OCI-LY1 (cell line): ENCODE data around the gene IVL.

Source experiments
- H2AFZ ChIP-seq: fragments of 200-600 bp; sonication (generic), shearing (Covaris generic); 2 replicates; pipeline ENCODE4 v1.6.0; 2014; ENCODE audit warnings: antibody characterized with exemption, mild to moderate bottlenecking, low read length
- H3F3A ChIP-seq: fragments of 200-600 bp; sonication (generic), shearing (Covaris generic); 2 replicates; pipeline ENCODE4 v1.6.0; 2014; ENCODE audit warnings: mild to moderate bottlenecking, antibody characterized with exemption, low read length, moderate library complexity; ENCODE audit not compliant: insufficient read depth
- H3K27ac ChIP-seq: fragments of 200-600 bp; sonication (generic); 2 replicates; pipeline ENCODE4 v1.5.1; 2014; ENCODE audit warnings: low read length, mixed run types, mild to moderate bottlenecking, low read depth; ENCODE audit not compliant: poor library complexity, severe bottlenecking
- H3K27me3 ChIP-seq: fragments of 200-600 bp; sonication (generic); 2 replicates; pipeline ENCODE4 v1.6.0; 2014; ENCODE audit warnings: antibody characterized with exemption, mild to moderate bottlenecking, low read length, moderate library complexity; ENCODE audit not compliant: insufficient read depth
- H3K36me3 ChIP-seq: fragments of 200-600 bp; sonication (generic); 2 replicates; pipeline ENCODE4 v1.6.1; 2014; ENCODE audit warnings: mild to moderate bottlenecking, antibody characterized with exemption, low read length, moderate library complexity, mixed read lengths; ENCODE audit not compliant: insufficient read depth
- H3K4me1 ChIP-seq: fragments of 200-600 bp; sonication (generic); 2 replicates; pipeline ENCODE4 v1.5.1; 2014; ENCODE audit warnings: mild to moderate bottlenecking, low read length, moderate library complexity; ENCODE audit not compliant: insufficient read depth, severe bottlenecking
- H3K4me2 ChIP-seq: fragments of 200-600 bp; sonication (generic), shearing (Covaris generic); 2 replicates; pipeline ENCODE4 v1.6.1; 2014; ENCODE audit warnings: low read length
- H3K4me3 ChIP-seq: fragments of 200-600 bp; sonication (generic); 2 replicates; pipeline ENCODE4 v1.5.1; 2014; ENCODE audit warnings: low read length, low read depth, mild to moderate bottlenecking, mixed read lengths; ENCODE audit not compliant: poor library complexity, severe bottlenecking
- H3K79me2 ChIP-seq: fragments of 200-600 bp; shearing (Covaris generic); 2 replicates; pipeline ENCODE4 v1.6.1; 2016; ENCODE audit warnings: mixed run types, low read length, mixed read lengths; ENCODE audit not compliant: insufficient read depth
- H3K9ac ChIP-seq: fragments of 200-600 bp; sonication (generic), shearing (Covaris generic); 2 replicates; pipeline ENCODE4 v1.6.1; 2014; ENCODE audit warnings: mild to moderate bottlenecking, low read length, mixed read lengths
- H3K9me2 ChIP-seq: fragments of 200-600 bp; sonication (generic), shearing (Covaris generic); 2 replicates; pipeline ENCODE4 v1.6.1; 2014; ENCODE audit warnings: low read depth, mild to moderate bottlenecking, low read length, mixed read lengths
- H3K9me3 ChIP-seq: fragments of 200-600 bp; shearing (Covaris generic); 2 replicates; pipeline ENCODE4 v1.6.1; 2014; ENCODE audit warnings: low read length, mixed read lengths
- H4K20me1 ChIP-seq: fragments of 200-600 bp; sonication (generic), shearing (Covaris generic); 2 replicates; pipeline ENCODE4 v1.6.0; 2016; ENCODE audit warnings: mild to moderate bottlenecking, low read length; ENCODE audit not compliant: insufficient read depth
- CTCF ChIP-seq: fragments of 200-600 bp; sonication (generic), shearing (Covaris generic); IDR thresholded peaks from 2 replicates; pipeline ENCODE4 v1.5.1; 2017; ENCODE audit warnings: mild to moderate bottlenecking, antibody characterized with exemption, low read length, moderate library complexity, mixed read lengths
- EZH2 ChIP-seq: fragments of 200-600 bp; sonication (generic), shearing (Covaris generic); IDR thresholded peaks from 2 replicates; pipeline ENCODE4 v1.8.0; 2017; ENCODE audit warnings: borderline replicate concordance, mixed run types, mild to moderate bottlenecking, antibody characterized with exemption, low read length, moderate library complexity, mixed read lengths

Gene IVL

GRCh38 chr1:152951711-152952110 is 43.4 kb downstream of the IVL start:
- Histone ChIP-seq H3K9me3 (no peaks in the 10 kb centered on the region), H3F3A (no peaks in the 10 kb centered on the region), H3K4me2 (no peak overlapping the region), H2AFZ (no peak overlapping the region), H3K9ac (no peak overlapping the region), H3K79me2 (no peaks in the 10 kb centered on the region), H4K20me1 (no peaks in the 10 kb centered on the region), H3K9me2 (no peaks in the 10 kb centered on the region), H3K4me3 (no peak overlapping the region), H3K36me3 (no peaks in the 10 kb centered on the region), H3K4me1 (no peaks in the 10 kb centered on the region), H3K27me3 (no peaks in the 10 kb centered on the region), H3K27ac (no peak overlapping the region)
- TF ChIP-seq CTCF (no peak), EZH2 (no peak)

- no peak for TF ChIP-seq CTCF
- no peak for TF ChIP-seq EZH2
- H3K27me3 ChIP-seq, result no peaks in the 10 kb centered on the region
- no peak overlapping the region for H3K9ac ChIP-seq
- no peak overlapping the region for H2AFZ ChIP-seq
- H3F3A ChIP-seq, result no peaks in the 10 kb centered on the region
- no peaks in the 10 kb centered on the region for H3K9me3 ChIP-seq
- H3K9me2 ChIP-seq, result no peaks in the 10 kb centered on the region
- no peaks in the 10 kb centered on the region for H3K79me2 ChIP-seq
- H3K4me3 ChIP-seq, result no peak overlapping the region
- no peak overlapping the region for H3K27ac ChIP-seq
- H4K20me1 ChIP-seq, result no peaks in the 10 kb centered on the region
- H3K36me3 ChIP-seq, result no peaks in the 10 kb centered on the region
- H3K4me1 ChIP-seq, result no peaks in the 10 kb centered on the region
- H3K4me2 ChIP-seq, result no peak overlapping the region
Observed at GRCh38 chr1:152953761-152954160, 45.4 kb downstream of the IVL start.

GRCh38 chr1:152954436-152954835 is 46.1 kb downstream of the IVL start:
- Histone ChIP-seq H3K9me2 (no peaks in the 10 kb centered on the region), H3F3A (no peaks in the 10 kb centered on the region), H3K36me3 (no peaks in the 10 kb centered on the region), H3K79me2 (no peaks in the 10 kb centered on the region), H3K4me1 (no peaks in the 10 kb centered on the region), H2AFZ (no peak overlapping the region), H3K4me2 (no peak overlapping the region), H3K9ac (no peak overlapping the region), H3K27me3 (no peaks in the 10 kb centered on the region), H3K9me3 (no peaks in the 10 kb centered on the region), H3K4me3 (no peak overlapping the region), H4K20me1 (no peaks in the 10 kb centered on the region), H3K27ac (no peak overlapping the region)
- no peak for TF ChIP-seq EZH2
- no peak for TF ChIP-seq CTCF
